Activated naive CD8-positive, alpha-beta T cell treated with anti-CD3 and anti-CD28 coated beads, Interleukin-2, amount 50 U/mL, for 24 hours (primary cell): Measurements from ENCODE around the gene LMOD2.

Source experiments
- ATAC-seq: fragments of 150-1000 bp; cut with Tn5 transposase; one replicate; pipeline ENCODE4 v1.10.0; 2021
- DNase-seq: peaks from one replicate; pipeline ENCODE4 v3.0.0; 2021
- H3K27ac Mint-ChIP-seq: one replicate; pipeline ENCODE4 v1.8.0; 2021; ENCODE audit warnings: mild to moderate bottlenecking, mixed read lengths
- H3K27me3 Mint-ChIP-seq: one replicate; pipeline ENCODE4 v1.8.0; 2021; ENCODE audit warnings: mixed read lengths
- H3K36me3 Mint-ChIP-seq: one replicate; pipeline ENCODE4 v1.8.0; 2021; ENCODE audit warnings: low read depth, mixed read lengths
- H3K4me1 Mint-ChIP-seq: one replicate; pipeline ENCODE4 v1.8.0; 2021; ENCODE audit warnings: mixed read lengths
- H3K4me3 Mint-ChIP-seq: one replicate; pipeline ENCODE4 v1.8.0; 2021; ENCODE audit warnings: mild to moderate bottlenecking, moderate library complexity, mixed read lengths
- H3K9me3 Mint-ChIP-seq: one replicate; pipeline ENCODE4 v1.8.0; 2021; ENCODE audit warnings: mixed read lengths

The LMOD2 gene

DNA sequence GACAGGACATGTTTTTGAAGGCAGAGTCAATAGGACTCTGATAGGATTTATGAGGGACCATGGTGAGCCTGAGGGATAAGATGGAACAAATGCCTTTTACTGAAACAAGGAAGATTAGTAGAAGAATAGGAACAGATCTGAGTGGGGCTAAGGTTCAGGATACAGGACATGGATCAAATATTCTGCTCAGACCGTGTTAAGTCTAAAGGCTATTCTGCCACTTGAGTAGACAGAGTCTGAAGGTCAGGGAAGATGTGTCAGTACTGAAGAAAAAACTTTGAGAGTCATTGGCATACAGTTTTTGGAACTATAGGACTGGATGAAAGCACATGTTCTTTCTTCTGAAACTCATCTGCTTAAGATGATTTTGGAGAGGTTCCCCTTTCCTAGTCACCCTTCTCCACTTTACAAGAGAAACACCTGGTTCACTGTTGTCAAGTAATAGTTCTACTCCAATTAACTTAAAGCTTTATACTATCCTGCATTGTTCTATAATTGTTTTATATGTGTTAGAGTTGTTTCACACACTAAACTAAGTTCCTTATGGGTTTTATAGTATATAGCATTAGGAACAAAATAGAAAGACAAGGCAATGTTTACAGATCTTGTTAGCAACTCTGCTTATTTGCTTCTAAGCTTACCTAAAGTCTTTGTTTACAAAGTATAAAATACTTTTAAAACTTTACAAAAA, 49.7 kb downstream of the LMOD2 start:
- no peaks in the 10 kb centered on the region for H3K9me3 Mint-ChIP-seq
- ATAC-seq (no peak), DNase-seq (no peak)
- H3K36me3 Mint-ChIP-seq = peaks cover 14% of the 10 kb centered on the region
- H3K27me3 Mint-ChIP-seq = no peaks in the 10 kb centered on the region
- H3K4me1 Mint-ChIP-seq = peaks cover under 1% of the 10 kb centered on the region
- peak overlapping the region; percentile 24 for H3K27ac Mint-ChIP-seq
- no peak overlapping the region for H3K4me3 Mint-ChIP-seq

DNA sequence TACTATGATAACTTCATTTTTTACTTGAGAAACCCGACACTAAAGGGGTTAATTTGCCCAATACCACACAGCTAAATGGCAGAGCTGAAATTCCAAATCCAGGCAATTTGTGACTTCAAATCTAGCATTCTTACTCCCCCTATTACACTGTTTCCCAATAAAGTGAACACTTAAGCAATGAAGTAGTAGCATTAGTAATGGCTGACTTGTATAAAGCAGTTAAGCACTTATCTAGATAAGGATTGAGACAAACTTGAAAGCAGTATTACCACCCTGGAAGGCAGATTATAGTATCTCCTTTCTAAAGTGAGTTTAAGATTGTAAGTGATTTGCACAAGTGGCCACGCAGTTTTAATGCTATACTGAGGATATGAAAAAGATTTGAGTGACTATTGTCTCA, 53.9 kb downstream of the LMOD2 start:
- no peaks in the 10 kb centered on the region for H3K9me3 Mint-ChIP-seq
- H3K4me1 Mint-ChIP-seq = peaks cover 38% of the 10 kb centered on the region
- DNase-seq = no peak
- no peaks in the 10 kb centered on the region for H3K27me3 Mint-ChIP-seq
- ATAC-seq = no peak
- H3K4me3 Mint-ChIP-seq = no peak overlapping the region
- H3K27ac Mint-ChIP-seq = no peak overlapping the region
- H3K36me3 Mint-ChIP-seq = peaks cover 12% of the 10 kb centered on the region

GRCh38 chr7:123710683-123711082, 55.0 kb downstream of the LMOD2 start:
- H3K9me3 Mint-ChIP-seq = no peaks in the 10 kb centered on the region
- DNase-seq (no peak), ATAC-seq (no peak)
- no peak overlapping the region for H3K4me3 Mint-ChIP-seq
- peaks cover 7% of the 10 kb centered on the region for H3K36me3 Mint-ChIP-seq
- H3K4me1 Mint-ChIP-seq = peaks cover 48% of the 10 kb centered on the region
- no peaks in the 10 kb centered on the region for H3K27me3 Mint-ChIP-seq
- peak overlapping the region; percentile 32 for H3K27ac Mint-ChIP-seq

DNA sequence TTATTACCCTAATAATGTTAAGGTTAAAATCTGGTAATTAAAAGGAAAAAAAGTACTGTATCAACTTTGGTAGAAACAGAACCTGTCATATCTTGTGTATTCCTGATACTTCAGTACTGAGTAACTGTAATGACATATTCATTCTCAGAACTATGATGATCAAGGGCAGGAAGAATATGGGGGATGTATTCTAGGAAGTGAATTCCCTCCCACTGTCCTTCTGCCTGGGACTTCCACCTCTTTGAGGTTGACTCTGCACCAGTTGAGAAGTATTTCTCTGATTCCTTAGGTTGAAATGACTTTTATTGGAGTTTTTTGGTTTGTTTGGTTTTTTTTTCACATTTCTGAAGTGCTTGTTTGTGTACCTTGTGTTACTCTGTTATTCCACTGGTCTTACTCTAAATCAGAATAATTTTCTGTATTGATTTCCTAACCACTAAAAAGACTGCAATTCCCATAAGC, 56.2 kb downstream of the LMOD2 start:
- Mint-ChIP-seq H3K4me3 (peak overlapping the region; percentile 7), H3K9me3 (no peaks in the 10 kb centered on the region), H3K4me1 (peaks cover 49% of the 10 kb centered on the region), H3K27ac (peak overlapping the region; percentile 41), H3K27me3 (no peaks in the 10 kb centered on the region), H3K36me3 (peaks cover 5% of the 10 kb centered on the region)
- no peak for DNase-seq
- ATAC-seq = peak; percentile 85

DNA sequence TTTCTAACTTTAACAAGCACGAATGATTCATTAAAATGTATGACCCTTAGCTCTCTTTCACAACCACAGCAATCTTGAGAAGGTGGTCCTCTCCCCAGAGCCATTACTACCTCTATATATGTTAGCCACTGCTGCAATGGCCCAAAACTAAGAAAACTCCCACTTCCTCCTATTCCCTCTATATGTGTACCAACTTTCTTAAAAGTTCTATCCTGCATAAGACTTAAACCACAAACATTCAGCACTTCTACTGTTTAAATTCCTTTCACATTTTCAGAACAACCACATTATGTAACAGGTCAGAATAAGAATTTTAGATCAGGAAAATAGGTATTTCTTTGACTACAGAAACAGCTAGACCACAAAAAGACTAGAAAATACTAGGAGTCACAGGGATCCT, 57.0 kb downstream of the LMOD2 start:
- H3K27me3 Mint-ChIP-seq = no peaks in the 10 kb centered on the region
- H3K27ac Mint-ChIP-seq = peak overlapping the region; percentile 6
- peaks cover 5% of the 10 kb centered on the region for H3K36me3 Mint-ChIP-seq
- H3K4me1 Mint-ChIP-seq = peaks cover 53% of the 10 kb centered on the region
- ATAC-seq = no peak
- no peaks in the 10 kb centered on the region for H3K9me3 Mint-ChIP-seq
- no peak overlapping the region for H3K4me3 Mint-ChIP-seq
- DNase-seq = no peak
